Kidney epithelial cell (primary cell): ENCODE results near the gene ZNF827. TPM values are rescaled to one million over a fixed set of nuclear protein-coding genes. Genes with fewer than 3 reads are reported as not detected.

Experiments
- DNase-seq: peaks from one replicate; pipeline ENCODE4 v3.0.0-alpha.2; 2010; ENCODE audit warnings: low read depth
- H3K27me3 ChIP-seq: 2 replicates; pipeline ENCODE4 v1.6.0; 2011; ENCODE audit warnings: low read length; ENCODE audit not compliant: control insufficient read depth, insufficient read depth
- H3K36me3 ChIP-seq: 2 replicates; pipeline ENCODE4 v1.5.1; 2011; ENCODE audit warnings: low read length; ENCODE audit not compliant: control insufficient read depth, insufficient read depth
- H3K4me3 ChIP-seq: 2 replicates; pipeline ENCODE4 v1.5.1; 2011; ENCODE audit warnings: low read depth, mild to moderate bottlenecking, control low read depth, low read length
- CTCF ChIP-seq: IDR thresholded peaks from 2 replicates; pipeline ENCODE4 v1.5.1; 2011; ENCODE audit warnings: mild to moderate bottlenecking, moderate library complexity, low read length, control low read depth, inconsistent platforms; ENCODE audit not compliant: insufficient read depth, poor library complexity, severe bottlenecking
- total RNA-seq: library from RNA; depleted of rRNA; stranded (reverse); fragments of >200 nt; gene quantifications from 2 replicates; pipeline ENCODE4 v1.2.3, GENCODE V29; 2015

Gene ZNF827
- total RNA-seq, 1 donor from 2014 or later, result 14.0 TPM

GRCh38 chr4:145920205-145920604, 18.4 kb downstream of the ZNF827 start:
- no peaks in the 10 kb centered on the region for H3K27me3 ChIP-seq
- H3K4me3 ChIP-seq, result no peak overlapping the region
- TF ChIP-seq CTCF, result no peak
- no peak for DNase-seq
- H3K36me3 ChIP-seq, result no peaks in the 10 kb centered on the region

DNA sequence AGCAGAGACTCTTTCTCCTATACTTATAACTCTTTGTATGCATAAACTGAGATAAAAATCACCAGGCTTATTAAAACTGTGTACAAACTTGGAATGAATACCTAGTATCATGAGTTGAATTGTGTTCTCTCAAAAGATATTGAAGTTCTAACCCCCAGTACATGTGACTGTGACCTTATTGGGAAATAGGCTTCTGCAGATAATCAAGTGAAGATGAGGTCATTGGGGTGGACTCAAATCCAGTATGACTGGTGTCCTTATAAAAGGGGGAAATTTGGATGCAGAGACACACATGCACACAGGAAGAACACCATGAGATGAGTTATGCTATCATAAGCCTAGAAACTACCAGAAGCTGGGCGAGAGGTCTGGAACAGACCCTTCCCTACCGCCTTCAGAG, 26.2 kb downstream of the ZNF827 start:
- Histone ChIP-seq H3K27me3 (no peaks in the 10 kb centered on the region), H3K4me3 (no peak overlapping the region), H3K36me3 (no peaks in the 10 kb centered on the region)
- no peak for DNase-seq
- TF ChIP-seq CTCF, result no peak

GRCh38 chr4:145909773-145910172, 28.9 kb downstream of the ZNF827 start:
- H3K4me3 ChIP-seq, result no peak overlapping the region

DNA sequence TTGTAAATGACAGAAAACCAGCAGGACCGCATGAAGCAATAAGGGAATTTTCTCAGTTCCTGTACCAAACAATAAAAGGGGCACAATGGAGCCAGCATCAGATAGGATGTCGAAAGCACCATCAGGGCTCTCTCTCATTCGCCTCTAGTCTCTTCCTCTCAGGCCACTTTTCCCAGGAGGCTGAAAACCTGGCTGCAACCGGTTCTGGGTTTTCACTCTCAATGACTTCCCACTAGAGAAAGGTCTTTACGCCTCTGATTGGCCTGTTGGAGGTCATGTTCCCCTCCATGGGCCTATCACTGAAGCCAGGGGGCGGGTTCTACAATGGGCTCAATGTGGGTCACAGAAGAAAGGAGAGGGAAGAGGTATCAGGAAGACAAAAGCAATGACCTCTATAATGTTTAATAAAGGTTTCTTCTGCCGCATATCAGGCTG, 29.3 kb downstream of the ZNF827 start:
- H3K27me3 ChIP-seq, result no peaks in the 10 kb centered on the region
- DNase-seq, result no peak
- H3K36me3 ChIP-seq, result no peaks in the 10 kb centered on the region
- no peak for TF ChIP-seq CTCF
- H3K4me3 ChIP-seq, result no peak overlapping the region

More at GRCh38 chr4:145909773-145910172, 28.9 kb downstream of the ZNF827 start:
- TF ChIP-seq CTCF, result no peak
- Histone ChIP-seq H3K27me3 (no peaks in the 10 kb centered on the region), H3K36me3 (no peaks in the 10 kb centered on the region)
- no peak for DNase-seq

DNA sequence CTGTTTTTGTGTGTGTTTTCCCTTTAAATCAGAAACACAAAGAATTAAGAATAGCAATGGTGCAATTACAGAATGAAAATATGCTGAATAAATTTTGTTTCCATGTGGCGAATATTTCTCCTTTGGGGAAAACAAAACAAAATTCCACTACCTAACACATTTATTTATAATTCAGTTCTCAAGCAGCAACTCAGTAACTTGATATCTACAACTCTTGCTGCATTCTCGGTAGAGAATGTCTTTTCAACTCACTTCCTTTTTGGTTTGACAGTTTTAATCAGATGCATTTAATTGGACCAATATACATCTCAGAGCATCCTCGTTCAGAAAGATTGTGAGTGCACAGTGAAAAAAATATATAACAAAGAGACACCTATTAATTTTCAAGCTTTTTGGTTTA, 30.8 kb downstream of the ZNF827 start:
- H3K36me3 ChIP-seq, result no peaks in the 10 kb centered on the region
- H3K4me3 ChIP-seq, result no peak overlapping the region
- no peak for DNase-seq
- no peaks in the 10 kb centered on the region for H3K27me3 ChIP-seq
- TF ChIP-seq CTCF, result no peak

GRCh38 chr4:145907390-145907789, 31.2 kb downstream of the ZNF827 start:
- no peak for TF ChIP-seq CTCF
- DNase-seq, result no peak
- Histone ChIP-seq H3K27me3 (no peaks in the 10 kb centered on the region), H3K36me3 (peaks cover under 1% of the 10 kb centered on the region), H3K4me3 (no peak overlapping the region)
